ENCODE results near the gene NELFCD.

Gene NELFCD

DNA sequence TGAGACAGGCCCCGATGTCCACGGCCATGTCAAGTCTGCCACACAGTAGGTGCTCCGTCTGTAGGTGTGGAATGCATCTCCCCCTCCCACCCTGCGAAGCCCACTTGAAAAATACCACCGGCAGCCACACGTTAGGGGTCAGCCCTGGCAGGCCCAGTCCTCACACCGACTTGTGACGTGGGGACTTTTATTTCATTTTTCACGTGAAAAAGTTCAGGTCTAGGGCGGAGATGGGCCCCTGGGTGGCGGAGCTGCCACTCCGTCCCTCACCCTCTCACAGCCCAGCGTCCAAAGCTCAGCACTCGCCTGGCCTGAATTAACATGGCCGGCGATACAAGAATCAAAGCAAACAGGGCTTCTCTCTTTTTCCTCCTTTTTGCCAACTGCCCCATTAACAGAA is 34.4 kb downstream of the NELFCD start:
- Histone ChIP-seq H3K9ac (ENCODE audit: low read depth, low read length) (no peak overlapping the region), H3K4me3 (ENCODE audit: low read depth in 1 of 2, low read length in 2 of 2) (no peak overlapping the region), H3K27me3 (ENCODE audit: insufficient read depth, low read length, poor library complexity) (no peaks in the 10 kb centered on the region), H2AFZ (ENCODE audit: low read depth, low read length) (no peak overlapping the region), H3K79me2 (ENCODE audit: insufficient read depth, low read length) (no peaks in the 10 kb centered on the region), H3K36me3 (ENCODE audit: insufficient read depth, low read length) (no peaks in the 10 kb centered on the region), H4K20me1 (ENCODE audit: insufficient read depth, low read length) (peaks cover 18% of the 10 kb centered on the region), H3K4me2 (ENCODE audit: insufficient read depth, low read length) (no peak overlapping the region), H3K9me3 (ENCODE audit: insufficient read depth, low read length, severe bottlenecking) (no peaks in the 10 kb centered on the region), H3K4me1 (ENCODE audit: insufficient read depth, low read length) (no peaks in the 10 kb centered on the region), H3K27ac (ENCODE audit: low read length) (no peak overlapping the region)
- TF ChIP-seq, protein P1, sequence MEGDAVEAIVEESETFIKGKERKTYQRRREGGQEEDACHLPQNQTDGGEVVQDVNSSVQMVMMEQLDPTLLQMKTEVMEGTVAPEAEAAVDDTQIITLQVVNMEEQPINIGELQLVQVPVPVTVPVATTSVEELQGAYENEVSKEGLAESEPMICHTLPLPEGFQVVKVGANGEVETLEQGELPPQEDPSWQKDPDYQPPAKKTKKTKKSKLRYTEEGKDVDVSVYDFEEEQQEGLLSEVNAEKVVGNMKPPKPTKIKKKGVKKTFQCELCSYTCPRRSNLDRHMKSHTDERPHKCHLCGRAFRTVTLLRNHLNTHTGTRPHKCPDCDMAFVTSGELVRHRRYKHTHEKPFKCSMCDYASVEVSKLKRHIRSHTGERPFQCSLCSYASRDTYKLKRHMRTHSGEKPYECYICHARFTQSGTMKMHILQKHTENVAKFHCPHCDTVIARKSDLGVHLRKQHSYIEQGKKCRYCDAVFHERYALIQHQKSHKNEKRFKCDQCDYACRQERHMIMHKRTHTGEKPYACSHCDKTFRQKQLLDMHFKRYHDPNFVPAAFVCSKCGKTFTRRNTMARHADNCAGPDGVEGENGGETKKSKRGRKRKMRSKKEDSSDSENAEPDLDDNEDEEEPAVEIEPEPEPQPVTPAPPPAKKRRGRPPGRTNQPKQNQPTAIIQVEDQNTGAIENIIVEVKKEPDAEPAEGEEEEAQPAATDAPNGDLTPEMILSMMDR (IDR thresholded peaks at IDR 0.05; ENCODE audit: borderline replicate concordance, extremely low read depth, low read length, poor library complexity, severe bottlenecking) = no peak
- TF ChIP-seq EZH2 (IDR thresholded peaks at IDR 0.05; ENCODE audit: borderline replicate concordance, low read depth, low read length, severe bottlenecking) = no peak
- no peak for ATAC-seq (ENCODE audit: insufficient read depth, low read depth)
- DNase-seq = no peak

DNA sequence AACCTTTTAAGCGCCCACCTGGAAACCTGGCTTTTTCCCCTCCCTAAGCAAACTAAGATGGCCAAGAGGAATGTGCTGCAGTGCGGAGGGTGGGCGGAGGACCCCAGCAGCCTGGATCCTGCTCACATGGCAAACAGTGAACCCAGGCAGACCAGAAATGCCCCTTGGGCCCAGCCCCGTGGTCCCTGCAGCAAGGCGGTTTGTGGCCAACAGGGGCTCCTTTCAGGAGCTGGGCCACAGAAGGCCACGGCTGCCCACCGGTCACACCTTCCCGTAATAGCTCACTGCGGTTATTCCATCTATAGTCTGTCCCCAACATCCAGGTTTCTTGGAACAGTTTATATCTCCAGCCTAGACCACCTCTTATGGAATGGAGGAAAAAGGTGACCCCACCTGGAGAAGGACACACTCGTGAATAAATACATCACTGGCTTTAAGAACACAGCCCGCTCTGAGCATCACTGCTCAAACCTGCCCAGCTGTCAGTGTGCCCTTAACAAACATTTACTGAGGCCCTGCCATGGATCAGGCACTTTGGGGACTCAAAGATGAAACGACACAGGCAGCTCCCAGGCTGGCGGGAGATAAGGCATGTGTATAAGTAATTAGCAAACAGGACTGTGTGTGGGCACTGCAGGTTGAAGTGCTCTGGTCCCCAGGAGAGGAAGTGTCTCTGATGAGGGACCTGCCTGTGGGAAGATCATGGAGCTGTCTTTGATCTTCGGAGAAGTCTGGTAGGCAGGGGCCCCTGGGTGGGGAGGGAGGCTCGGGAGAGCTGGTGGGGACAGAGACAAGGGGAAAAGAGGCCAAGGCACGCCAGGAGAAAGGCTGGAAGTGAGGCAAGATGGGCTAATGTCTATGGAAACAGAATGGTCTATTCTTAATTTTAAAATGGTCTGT is 35.0 kb downstream of the NELFCD start:
- peaks cover 18% of the 10 kb centered on the region for H4K20me1 ChIP-seq (ENCODE audit: insufficient read depth, low read length)
- H3K4me1 ChIP-seq (ENCODE audit: insufficient read depth, low read length) = no peaks in the 10 kb centered on the region
- H2AFZ ChIP-seq (ENCODE audit: low read depth, low read length) = no peak overlapping the region

DNA sequence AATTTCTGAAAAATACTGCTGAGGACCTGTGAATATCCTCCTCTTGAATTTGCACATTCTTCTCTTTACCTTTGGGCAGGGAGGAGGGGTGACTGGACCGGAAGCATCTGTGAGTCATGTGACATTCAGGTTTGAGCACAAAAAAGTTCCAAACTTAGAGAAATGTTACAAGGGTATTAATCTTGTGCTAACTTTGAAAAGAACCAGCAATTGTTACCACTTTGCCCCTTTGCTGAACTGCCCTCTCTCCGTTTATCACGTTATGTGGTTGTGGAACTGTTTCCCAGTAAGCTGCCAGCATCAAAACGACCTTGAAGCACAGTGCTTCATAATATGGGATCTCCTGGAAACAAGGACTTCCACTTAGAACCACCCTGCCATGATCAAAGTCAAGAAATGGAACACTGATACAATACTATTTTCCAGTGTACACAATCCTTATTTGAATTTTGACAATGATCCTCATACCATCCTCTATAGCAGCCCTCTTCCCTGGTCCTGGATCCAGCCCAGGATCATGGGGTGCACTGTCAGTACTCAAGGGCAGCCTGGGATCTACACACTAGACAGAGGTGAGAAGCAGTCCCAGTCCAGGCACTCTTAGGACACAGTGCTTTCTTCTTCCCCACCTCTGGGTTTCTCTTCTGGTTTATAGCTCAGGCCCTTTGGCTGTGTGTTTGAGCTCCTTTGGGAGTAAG is 35.9 kb downstream of the NELFCD start:
- no peak for DNase-seq
- Histone ChIP-seq H4K20me1 (ENCODE audit: insufficient read depth, low read length) (peaks cover 18% of the 10 kb centered on the region), H3K4me3 (ENCODE audit: low read depth in 1 of 2, low read length in 2 of 2) (no peak overlapping the region), H3K4me1 (ENCODE audit: insufficient read depth, low read length) (no peaks in the 10 kb centered on the region), H3K27ac (ENCODE audit: low read length) (no peak overlapping the region), H3K79me2 (ENCODE audit: insufficient read depth, low read length) (no peaks in the 10 kb centered on the region), H3K9ac (ENCODE audit: low read depth, low read length) (no peak overlapping the region), H3K36me3 (ENCODE audit: insufficient read depth, low read length) (no peaks in the 10 kb centered on the region), H3K27me3 (ENCODE audit: insufficient read depth, low read length, poor library complexity) (no peaks in the 10 kb centered on the region), H3K4me2 (ENCODE audit: insufficient read depth, low read length) (no peak overlapping the region), H3K9me3 (ENCODE audit: insufficient read depth, low read length, severe bottlenecking) (no peaks in the 10 kb centered on the region), H2AFZ (ENCODE audit: low read depth, low read length) (no peak overlapping the region)
- ATAC-seq (ENCODE audit: insufficient read depth, low read depth) = no peak
- TF ChIP-seq EZH2 (IDR thresholded peaks at IDR 0.05; ENCODE audit: borderline replicate concordance, low read depth, low read length, severe bottlenecking) = no peak
- TF ChIP-seq, protein P1 (IDR thresholded peaks at IDR 0.05; ENCODE audit: borderline replicate concordance, extremely low read depth, low read length, poor library complexity, severe bottlenecking) = no peak

More for the DNA sequence above, 35.0 kb downstream of the NELFCD start:
- no peaks in the 10 kb centered on the region for H3K27me3 ChIP-seq (ENCODE audit: insufficient read depth, low read length, poor library complexity)
- no peaks in the 10 kb centered on the region for H3K36me3 ChIP-seq (ENCODE audit: insufficient read depth, low read length)
- DNase-seq (no peak), ATAC-seq (ENCODE audit: insufficient read depth, low read depth) (no peak)
- H3K79me2 ChIP-seq (ENCODE audit: insufficient read depth, low read length) = no peaks in the 10 kb centered on the region
- H3K4me2 ChIP-seq (ENCODE audit: insufficient read depth, low read length) = no peak overlapping the region
- no peak for TF ChIP-seq EZH2 (IDR thresholded peaks at IDR 0.05; ENCODE audit: borderline replicate concordance, low read depth, low read length, severe bottlenecking)
- TF ChIP-seq, protein P1 (IDR thresholded peaks at IDR 0.05; ENCODE audit: borderline replicate concordance, extremely low read depth, low read length, poor library complexity, severe bottlenecking) = no peak
- no peaks in the 10 kb centered on the region for H3K9me3 ChIP-seq (ENCODE audit: insufficient read depth, low read length, severe bottlenecking)
- H3K27ac ChIP-seq (ENCODE audit: low read length) = no peak overlapping the region
- no peak overlapping the region for H3K4me3 ChIP-seq (ENCODE audit: low read depth in 1 of 2, low read length in 2 of 2)
- no peak overlapping the region for H3K9ac ChIP-seq (ENCODE audit: low read depth, low read length)
